Measurements from ENCODE around the gene FLT4.

The FLT4 gene

DNA sequence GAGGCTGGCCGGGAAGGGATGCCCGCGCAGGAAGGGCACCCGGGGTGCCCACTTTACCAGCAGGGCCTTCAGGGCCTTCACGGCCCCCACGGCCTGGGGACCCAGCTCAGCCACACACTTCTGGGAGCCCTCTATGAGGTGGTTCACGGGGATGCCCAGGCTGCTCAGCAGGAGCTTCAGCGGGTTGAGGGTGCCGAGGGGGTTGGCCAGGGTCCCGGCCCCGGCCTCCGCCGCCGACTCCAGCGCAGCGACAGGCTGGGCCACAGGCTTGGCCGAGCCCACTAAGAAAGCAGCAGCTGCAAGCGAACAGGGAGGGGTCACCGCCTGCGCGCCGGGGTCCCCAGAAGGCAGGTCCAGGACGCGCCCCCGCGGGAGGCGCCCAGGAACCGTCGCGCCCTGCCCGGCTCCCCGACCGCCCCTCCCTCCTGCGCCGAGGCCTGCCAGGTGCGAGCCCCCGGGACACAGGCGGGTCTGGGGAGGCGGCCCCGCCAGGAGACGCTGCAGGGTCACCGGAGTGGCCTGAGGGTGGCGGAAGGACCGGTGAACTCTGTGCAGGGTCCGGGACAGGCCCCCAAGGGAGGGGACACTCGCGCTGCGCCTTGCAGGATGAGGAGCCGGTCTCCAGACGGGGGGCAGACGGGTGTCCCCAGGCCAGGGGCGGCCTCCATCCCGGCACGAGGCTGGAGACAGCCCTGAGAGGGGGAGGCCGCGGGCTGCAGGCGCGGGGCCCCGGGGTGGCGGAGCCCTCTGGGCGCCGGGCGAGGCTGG lies 58.7 kb downstream of the FLT4 start:
- H3K27ac ChIP-seq, result no peak overlapping the region
- intact Hi-C loops (cut with DNase I; ENCODE audit: low total_unique reads), result no loop called here
- DNase-seq, result no peak

DNA sequence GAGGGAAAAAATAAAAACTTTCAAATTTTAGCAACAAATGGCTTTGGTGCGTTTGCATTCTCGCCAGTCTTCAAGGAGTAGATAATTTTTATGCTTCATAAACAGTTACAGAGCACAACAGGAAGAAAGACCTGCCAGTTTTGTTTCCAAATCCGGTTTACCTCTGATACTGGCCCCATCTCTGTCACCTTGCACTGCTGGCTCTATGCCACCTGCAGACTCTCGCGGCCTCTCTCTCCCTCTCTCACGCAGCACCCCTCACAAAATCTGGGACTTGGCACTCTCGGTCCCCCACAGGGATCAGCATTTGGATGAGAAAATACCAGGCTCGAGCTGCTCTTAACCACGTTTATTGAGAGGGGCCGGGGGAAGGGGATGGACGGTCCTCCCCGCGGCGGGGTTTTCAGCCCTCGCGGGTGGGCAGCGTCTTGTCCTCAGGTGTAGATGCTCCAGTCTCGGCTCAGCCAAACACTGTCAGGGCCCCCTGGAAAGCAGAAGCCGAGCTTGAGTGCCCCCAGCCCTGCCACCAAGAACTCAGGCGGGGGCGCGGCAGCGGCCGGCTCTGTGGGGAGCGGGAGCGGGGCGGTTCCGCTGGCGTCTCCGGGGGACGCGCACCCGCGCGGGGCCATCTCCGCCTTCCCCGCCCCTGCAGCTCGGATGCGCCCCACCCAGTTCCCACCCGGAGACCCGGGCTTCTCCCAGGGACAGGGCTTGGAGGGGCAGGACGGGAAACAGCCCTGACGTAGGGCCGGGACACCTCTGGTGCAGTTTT lies 59.4 kb downstream of the FLT4 start:
- H3K9me3 ChIP-seq, result peaks cover 0 to 4% (median 1%) of the 10 kb centered on the region in 3 donors
- peaks cover 0 to 20% (median 12%) of the 10 kb centered on the region in 4 donors for H3K4me1 ChIP-seq
- H3K27me3 ChIP-seq, result peaks cover 0 to 48% of the 10 kb centered on the region in 2 donors
- intact Hi-C loops (cut with DNase I; ENCODE audit: low total_unique reads), result no loop called here
- H3K4me3 ChIP-seq, result no peak overlapping the region
- TF ChIP-seq, protein P1, sequence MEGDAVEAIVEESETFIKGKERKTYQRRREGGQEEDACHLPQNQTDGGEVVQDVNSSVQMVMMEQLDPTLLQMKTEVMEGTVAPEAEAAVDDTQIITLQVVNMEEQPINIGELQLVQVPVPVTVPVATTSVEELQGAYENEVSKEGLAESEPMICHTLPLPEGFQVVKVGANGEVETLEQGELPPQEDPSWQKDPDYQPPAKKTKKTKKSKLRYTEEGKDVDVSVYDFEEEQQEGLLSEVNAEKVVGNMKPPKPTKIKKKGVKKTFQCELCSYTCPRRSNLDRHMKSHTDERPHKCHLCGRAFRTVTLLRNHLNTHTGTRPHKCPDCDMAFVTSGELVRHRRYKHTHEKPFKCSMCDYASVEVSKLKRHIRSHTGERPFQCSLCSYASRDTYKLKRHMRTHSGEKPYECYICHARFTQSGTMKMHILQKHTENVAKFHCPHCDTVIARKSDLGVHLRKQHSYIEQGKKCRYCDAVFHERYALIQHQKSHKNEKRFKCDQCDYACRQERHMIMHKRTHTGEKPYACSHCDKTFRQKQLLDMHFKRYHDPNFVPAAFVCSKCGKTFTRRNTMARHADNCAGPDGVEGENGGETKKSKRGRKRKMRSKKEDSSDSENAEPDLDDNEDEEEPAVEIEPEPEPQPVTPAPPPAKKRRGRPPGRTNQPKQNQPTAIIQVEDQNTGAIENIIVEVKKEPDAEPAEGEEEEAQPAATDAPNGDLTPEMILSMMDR (IDR thresholded peaks at IDR 0.05), result no peak
- no peaks in the 10 kb centered on the region for H3K36me3 ChIP-seq
- no peak overlapping the region for H3K27ac ChIP-seq
- no peak for DNase-seq

More for the DNA sequence above, 58.7 kb downstream of the FLT4 start:
- Histone ChIP-seq H3K4me3 (peak overlapping the region in 1 of 2 donors; percentile 20), H3K36me3 (no peaks in the 10 kb centered on the region), H3K4me1 (peaks cover 0 to 20% (median 12%) of the 10 kb centered on the region in 4 donors), H3K27me3 (peaks cover 0 to 48% of the 10 kb centered on the region in 2 donors), H3K9me3 (peaks cover 0 to 3% (median 0%) of the 10 kb centered on the region in 3 donors)
- TF ChIP-seq, protein P1 (IDR thresholded peaks at IDR 0.05), result no peak

DNA sequence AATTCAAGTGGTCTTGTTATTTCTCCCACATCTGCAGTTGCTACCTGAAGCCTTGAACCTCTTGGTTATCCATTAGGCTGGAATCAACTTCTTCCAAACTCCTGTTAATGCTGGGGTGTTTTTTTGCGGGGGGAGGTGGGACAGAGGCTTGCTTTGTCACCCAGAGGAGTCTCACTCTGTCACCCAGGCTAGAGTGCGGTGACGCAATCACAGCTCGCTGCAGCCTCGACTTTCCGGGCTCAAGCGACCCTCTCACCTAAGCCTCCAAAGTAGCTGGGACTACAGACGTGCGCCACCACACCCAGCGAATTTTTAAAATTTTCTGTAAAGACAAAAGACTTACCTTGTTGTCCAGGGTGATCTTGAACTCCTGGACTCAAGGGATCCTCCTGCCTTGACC lies 62.5 kb downstream of the FLT4 start:
- intact Hi-C loops (cut with DNase I; ENCODE audit: low total_unique reads), result no loop called here
- Histone ChIP-seq H3K9me3 (peaks cover 0 to 8% (median 8%) of the 10 kb centered on the region in 3 donors), H3K4me1 (peaks cover 0 to 20% (median 12%) of the 10 kb centered on the region in 4 donors), H3K27me3 (peaks cover 0 to 34% of the 10 kb centered on the region in 2 donors), H3K36me3 (no peaks in the 10 kb centered on the region), H3K4me3 (no peak overlapping the region), H3K27ac (no peak overlapping the region)
- TF ChIP-seq, protein P1 (IDR thresholded peaks at IDR 0.05), result no peak
- DNase-seq, result no peak

DNA sequence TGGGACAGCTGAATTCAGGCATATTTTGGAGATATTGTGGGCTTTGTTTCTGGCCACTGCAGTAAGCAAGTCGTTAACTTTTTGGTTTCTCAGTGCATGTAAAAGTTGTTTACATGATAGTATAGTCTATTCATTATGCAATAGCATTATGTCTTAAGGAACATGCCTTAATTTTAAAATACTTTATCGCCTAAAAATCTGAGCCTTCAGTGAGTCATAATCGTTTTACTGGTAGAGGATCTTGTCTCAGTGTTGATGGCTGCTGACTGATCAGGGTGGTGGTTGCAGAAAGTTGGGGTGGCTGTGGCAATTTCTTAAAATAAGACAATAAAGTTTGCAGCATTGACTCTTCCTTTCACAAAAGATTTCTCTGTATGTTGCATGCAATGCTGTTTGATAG lies 63.2 kb downstream of the FLT4 start:
- no peaks in the 10 kb centered on the region for H3K36me3 ChIP-seq
- no peak overlapping the region for H3K27ac ChIP-seq
- no peak for DNase-seq
- H3K27me3 ChIP-seq, result peaks cover 0 to 28% of the 10 kb centered on the region in 2 donors
- peaks cover 0 to 8% (median 8%) of the 10 kb centered on the region in 3 donors for H3K9me3 ChIP-seq
- H3K4me3 ChIP-seq, result no peak overlapping the region
- intact Hi-C loops (cut with DNase I; ENCODE audit: low total_unique reads), result no loop called here
- TF ChIP-seq, protein P1 (IDR thresholded peaks at IDR 0.05), result no peak
- peaks cover 0 to 14% (median 7%) of the 10 kb centered on the region in 4 donors for H3K4me1 ChIP-seq

DNA sequence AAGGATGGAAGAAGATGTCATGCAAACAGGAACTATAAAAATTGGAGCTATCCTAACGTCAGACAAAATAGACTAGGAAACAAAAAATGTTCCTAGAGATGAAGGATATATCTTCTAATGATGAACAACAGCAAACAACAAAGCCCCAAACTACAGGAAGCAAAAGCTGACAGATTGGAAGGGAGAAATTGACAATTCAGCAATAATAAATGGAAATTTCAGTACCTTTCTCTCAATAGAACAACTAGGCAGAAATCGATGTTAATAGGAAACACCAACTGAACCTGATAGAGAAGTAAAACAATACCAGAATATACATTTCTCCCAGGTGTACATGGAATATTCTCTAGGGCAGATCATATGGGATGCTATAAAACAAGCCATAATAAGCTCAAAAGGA lies 65.7 kb downstream of the FLT4 start:
- intact Hi-C loops (cut with DNase I; ENCODE audit: low total_unique reads), result no loop called here
- TF ChIP-seq, protein P1 (IDR thresholded peaks at IDR 0.05), result no peak
- Histone ChIP-seq H3K4me3 (no peak overlapping the region), H3K9me3 (peaks cover 0 to 8% (median 8%) of the 10 kb centered on the region in 3 donors), H3K27ac (no peak overlapping the region), H3K36me3 (peaks cover 0 to 3% (median 0%) of the 10 kb centered on the region in 3 donors), H3K27me3 (peaks cover 0 to 6% of the 10 kb centered on the region in 2 donors), H3K4me1 (no peaks in the 10 kb centered on the region)
- DNase-seq, result no peak
